EL (cell line): ENCODE data around the gene GNG7.
"Not testable (repeated sequence)": the region's sequence is repeated elsewhere in the genome, so short reads cannot be mapped to it uniquely, and the experiment has no call there.

ENCODE experiments used
- DNase-seq: peaks from one replicate; pipeline ENCODE4 v3.0.0-alpha.2; 2016

Gene GNG7

DNA sequence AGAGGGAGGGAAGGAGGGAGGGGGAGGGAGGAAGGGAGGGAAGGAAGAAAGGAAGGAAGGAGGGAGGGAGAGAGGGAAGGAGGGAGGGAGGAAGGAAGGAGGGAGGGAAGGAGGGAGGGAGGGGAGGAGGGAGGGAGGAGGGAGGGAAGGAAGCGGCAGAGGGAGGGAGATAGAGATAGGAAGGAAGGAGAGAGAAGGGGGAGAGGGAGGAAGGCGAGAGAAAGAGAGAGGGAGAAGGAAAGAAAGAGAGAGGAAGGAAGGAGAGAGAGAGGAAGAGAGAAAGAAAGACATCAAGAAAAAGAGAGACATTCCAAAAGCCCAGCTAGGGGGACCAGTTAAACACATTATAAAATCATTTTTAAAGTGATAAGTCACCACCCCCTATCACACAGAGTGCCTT lies 62.5 kb downstream of the GNG7 start:
- DNase-seq = no peak

DNA sequence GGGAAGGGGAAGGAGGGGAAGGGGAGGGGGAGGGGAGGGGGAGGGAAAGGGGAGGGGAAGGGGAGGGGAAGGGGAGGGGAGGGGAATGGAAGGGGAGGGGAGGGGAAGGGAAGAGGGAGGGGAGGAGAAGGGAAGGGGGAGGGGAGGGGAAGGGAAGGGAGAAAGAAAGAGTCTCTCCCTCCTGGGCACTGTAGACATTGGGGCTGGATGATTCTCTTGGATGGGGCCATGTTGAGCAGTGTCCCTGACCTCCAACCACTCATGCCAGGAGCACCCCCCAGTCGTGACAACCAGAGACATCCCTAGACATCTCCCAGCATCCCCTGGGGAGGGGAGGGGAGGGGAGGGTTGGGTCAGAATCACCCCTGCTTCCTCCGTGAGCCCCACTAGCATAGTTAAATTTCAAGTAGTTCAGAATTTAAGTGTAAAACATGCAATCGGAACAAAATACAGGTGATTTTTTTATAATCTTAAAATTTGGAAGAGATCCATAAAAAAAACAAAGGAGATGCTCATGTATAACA lies 64.0 kb downstream of the GNG7 start:
- no peak for DNase-seq

DNA sequence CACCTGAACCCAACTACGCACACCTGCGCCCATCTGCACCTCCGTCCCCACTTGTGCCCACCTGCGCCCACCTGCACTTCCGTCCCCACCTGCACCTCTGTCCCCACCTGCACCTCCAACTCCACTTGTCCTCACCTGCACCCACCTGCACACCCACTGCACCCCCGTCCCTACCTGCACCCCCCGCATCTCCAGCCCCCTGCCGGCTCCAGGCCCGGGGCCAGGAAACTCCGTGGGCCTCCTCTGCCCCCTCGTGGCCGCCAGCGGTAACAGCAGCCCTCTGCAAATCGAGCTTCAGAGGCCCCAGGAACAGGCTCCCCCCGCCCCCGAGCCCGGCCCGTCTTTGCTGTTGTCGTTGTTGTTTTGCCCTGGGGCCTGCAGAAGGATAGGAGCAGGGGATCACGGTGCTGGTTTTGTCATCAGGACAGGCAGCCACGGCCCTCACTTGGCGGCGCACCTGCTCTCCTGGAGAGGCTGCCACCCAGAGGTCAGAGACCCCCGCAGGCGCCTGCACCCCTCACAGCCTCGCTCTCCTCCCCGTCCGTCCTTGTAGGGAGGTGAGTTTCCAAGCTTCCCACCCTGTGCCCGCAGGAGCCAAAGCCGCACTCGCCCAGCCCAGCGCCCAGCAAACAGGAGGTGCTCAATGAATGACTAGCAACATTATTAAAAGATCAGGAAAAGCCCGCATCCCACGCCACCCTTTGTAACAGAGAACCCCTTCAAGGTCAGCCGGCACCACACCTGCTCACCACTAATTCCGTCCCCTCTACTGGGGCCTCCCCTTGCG lies 65.4 kb downstream of the GNG7 start:
- DNase-seq = peak; percentile 45

DNA sequence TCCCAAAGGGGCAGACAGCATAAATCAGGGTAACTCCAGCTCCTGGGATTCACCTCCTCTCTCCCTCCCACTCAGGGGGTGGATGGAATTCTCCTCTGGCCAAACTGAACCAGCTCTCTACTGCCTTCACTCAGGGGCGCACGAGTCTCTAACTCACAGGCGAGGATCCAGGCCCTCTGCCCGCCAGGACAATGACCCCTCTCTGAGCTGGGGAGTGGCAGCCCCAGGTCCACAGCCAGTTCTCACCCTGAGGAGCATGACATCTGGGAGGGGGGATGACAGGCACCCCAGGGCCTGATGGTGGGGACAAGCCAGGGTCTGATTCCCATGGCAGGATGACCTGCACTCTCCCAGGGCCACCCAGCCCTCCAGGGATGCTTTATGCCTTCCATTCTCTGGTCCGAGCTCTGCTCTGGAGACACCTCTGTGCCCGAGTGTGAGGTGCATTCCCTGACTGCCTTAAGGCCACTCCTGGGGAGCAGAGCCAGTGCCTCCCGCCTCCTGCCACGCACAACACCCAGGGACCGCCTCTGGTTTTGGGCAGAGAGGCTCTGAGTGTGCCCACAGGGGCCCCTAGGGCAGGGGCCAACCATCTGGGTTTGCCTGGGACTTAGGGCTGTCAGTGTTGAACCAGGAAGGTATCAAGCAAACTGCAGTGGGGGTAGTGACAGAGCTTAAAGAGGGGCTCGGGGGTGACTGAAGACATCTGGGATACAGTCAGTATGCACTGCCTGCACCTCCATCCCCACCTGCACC lies 66.2 kb downstream of the GNG7 start:
- DNase-seq = no peak

DNA sequence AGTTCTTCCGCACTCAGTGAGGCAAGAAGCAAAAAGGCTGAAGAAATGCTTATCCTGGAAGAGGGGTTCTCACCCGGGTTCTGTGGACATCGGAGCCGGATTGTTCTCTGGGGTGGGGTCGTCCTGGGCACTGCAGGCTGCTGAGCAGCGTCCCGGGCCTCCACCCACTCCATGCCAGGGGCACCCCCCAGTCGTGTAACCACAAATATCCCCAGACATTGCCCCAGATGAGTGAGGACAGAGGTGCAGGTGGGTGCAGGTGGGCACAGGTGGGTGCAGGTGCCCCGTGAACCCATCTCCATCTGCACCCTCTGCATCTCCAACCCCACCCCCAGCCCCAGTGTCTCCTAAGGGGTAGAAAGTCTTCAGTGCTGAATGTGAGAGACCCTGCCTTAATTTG lies 67.5 kb downstream of the GNG7 start:
- DNase-seq = no peak

DNA sequence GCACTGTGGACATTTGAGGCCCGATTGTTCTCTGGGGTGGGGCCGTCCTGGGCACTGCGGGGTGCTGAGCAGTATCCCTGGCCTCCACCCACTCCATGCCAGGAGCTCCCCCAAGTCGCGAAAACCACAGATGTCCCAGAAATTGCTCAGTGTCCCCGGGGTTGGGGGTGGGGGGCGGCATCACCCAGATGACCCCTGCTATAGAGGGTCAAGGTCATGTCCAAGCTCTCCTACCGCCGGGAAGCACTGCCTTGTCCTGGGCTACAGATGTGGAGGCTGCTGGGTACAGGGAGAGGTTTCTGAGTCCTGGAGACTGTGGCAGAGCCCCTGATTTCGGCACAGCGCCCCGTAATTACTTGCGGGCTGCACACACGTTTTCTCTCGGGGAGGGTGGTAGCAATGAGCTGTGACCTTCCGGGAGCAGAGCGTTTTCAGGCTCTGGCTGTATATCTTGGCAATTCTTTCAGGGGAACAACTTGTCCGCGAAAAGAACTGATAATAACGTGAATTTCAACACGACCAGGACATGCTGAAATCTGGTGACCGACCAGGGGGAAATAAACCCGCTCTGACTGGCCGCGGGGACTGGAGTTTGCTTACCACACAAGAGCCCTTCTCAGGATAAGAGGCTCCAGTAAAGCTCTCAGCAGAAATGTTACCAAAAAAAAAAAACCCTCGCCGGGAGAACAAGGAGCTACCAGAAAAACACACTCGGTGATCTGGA lies 68.1 kb downstream of the GNG7 start:
- no peak for DNase-seq

DNA sequence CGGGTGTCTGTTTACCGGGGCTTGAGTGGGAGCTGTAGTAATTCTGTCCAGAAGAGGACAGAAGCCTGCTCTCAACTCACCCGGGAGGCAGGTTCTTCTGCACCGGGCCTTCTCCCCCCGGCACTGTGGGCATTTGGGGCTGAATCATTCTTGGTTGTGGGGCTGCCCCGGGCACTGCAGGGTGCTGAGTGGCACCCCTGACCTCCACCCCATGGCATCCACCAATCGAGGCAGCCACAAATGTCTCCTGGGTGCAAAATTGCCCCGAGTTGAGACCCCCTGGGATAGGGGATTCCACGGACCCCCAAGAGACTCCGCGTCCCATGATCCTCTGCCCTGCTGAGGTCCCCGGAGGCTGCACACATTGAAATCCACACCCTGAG lies 68.8 kb downstream of the GNG7 start:
- DNase-seq = no peak

DNA sequence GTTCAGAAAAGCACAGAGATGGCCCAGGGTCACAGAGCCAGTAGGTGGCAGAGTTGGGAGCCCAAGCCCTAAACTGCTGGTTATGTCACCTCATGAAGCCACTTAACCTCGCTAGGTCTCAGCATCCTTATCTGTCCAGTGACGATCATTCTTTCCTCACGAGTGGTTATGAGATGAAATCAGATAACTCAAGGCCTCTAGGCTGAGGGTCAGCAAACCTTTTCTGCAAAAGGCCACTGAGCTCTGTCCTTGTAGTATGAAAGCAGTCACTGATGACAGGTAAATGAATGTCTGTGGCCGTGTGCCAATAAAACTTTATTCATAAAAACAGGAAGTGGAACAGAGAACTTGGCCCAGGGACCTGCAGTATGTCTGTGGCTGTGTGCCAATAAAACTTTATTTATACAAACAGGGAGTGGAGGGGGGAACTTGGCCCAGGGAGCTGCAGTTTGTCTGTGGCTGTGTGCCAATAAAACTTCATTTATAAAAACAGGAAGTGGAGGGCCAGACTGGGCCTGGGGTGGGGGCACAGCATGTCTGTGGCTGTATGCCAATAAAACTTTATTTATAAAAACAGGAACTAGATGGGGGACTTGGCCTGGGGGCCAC lies 71.2 kb downstream of the GNG7 start:
- DNase-seq = no peak

DNA sequence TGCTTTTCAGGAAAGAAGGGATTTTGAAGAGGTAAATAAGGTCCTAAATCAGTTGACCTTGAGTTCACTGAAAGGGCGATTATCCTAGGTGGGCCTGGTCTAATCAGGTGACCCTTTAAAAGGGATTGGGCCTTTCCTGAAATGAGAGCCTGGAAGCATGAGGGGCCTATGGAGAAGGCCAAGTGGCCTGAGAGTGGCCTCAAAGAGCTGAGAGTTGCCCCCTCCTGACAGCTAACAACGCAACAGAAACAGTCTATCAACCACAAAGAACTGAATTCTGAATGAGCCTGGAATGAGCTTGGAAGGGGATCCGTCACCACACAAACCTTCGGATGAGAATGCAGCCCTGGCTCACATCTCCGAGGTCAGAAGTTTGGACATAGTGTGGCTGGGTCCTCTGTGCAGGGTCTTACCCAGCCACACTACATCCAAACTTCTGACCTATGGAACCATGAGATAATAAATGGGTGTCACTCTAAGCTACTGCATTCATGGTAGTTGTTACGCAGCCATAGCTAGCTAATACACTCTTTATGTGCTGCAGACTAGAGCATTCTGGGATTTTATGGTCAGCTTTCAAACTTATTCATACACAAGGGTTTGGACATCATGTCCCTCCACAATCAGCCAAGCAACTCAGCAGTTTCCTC lies 72.0 kb downstream of the GNG7 start:
- DNase-seq = no peak

DNA sequence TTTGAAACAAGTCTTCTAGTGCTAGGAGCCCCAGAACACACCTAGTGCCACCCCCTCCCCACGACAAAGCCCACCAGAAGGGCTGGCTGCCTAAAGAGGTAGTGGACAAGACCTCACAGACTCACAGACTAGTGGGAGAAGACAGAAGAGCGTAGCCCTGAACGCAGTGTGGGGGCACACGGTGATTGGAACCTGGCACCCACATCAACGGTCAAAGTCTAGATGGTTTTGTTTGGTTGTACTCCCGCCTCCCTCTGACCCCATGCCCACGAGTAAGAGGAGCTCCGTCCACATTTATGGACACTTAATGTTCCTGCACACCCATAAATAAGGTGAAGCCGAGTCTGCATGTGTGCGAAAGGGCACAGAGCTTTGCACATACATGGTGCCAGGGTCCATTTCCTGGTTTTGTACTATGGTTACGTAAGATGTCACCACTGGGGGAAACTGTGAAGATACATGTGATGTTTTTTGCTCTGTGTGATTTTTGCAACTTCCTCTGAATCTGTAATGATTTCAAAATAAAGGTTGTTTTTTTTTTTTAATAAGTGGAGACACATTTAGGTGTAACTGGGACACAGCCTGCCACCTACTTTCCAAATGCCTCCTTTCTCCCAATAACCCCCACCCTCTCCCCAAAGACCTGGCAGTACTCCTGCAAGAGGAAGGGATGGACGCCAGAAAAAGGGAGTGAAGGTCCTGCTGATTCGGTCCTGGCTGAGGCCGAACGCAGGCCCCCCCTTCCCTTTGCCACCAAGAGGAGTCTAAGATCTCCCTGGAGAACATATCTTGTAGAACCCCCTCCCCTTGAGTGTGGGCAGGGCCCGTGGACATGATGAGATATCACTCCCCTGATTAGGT lies 72.8 kb downstream of the GNG7 start:
- DNase-seq = no peak

DNA sequence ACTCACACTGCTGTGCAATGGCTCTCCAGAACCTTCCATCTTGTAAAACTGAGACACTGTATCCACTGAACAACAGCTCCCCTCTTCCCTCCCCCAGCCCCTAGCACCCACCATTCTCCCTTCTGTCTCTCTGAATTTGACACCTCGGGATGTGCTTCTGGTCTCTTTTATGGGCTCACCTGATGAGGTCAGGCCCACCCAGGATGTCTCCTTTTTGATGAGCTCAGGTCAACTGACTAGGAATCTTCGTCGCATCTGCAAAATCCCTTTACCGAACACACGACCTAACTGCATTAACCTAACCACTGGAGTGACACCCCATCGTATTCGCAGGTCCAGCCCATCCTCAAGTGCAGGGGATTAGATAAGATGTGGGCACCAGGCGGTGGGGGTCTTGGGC lies 73.9 kb downstream of the GNG7 start:
- no peak for DNase-seq

DNA sequence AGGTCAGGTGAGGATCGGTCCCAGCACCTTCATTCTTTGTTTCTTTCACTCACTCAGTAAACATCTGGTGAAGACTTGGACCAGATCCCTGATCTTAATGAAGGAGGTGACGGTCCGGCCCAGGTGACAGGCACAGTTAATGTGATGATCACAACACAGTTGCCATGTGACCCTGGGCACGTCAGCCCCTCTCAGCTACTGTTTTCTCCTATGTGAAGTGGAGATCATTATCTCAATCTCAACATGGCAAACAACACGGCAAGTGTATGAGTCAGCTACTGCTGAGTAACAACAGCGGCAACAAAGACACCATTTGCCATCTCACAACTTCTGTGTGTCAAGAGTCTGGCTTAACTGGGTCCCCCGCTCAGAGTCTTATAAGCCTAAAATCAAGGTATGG lies 74.6 kb downstream of the GNG7 start:
- DNase-seq = peak; percentile 52

DNA sequence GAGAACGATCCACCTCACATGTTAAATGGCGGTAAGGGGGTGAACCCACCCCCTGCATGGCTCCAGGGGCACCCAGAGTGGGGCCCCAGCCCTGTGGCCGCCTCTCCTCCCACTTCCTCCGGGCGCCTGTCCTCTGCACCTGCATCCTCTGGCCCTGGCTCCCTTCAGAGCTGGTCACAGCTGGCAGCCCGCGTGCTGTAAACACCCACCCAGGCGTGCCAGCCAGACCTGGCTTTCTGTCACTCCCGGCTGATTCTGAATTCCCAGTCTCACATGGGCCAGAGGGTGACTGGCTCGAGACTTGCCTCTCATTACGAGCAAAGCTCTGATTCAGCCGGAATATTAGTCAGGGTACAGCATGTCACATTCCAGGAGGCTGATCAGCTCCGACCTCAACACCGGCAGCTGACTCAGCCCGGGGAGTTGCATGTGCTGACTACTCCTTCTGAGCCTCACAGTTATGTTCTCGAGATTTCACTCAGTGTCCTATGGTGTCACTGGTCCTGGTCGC lies 75.1 kb downstream of the GNG7 start:
- DNase-seq = peak; percentile 99

DNA sequence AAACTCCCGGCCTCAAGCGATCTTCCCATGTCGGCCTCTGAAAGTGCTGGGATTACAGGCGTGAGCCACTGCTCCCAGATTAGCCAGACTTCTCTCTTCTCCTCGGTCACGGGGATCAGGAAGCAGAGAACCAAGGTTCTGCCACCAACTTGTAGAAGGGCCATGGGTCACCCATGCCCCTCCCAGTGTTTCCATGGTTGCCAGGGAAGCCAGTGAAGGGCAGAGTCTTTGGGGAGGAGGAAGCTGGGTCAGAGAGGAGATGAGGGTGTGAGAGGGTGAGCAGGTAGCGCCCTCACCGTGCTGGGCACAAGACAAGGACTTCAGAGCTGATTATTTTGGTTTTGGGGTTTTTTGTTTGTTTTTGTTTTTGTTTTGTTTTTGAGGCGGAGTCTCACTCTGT lies 77.1 kb downstream of the GNG7 start:
- no peak for DNase-seq

DNA sequence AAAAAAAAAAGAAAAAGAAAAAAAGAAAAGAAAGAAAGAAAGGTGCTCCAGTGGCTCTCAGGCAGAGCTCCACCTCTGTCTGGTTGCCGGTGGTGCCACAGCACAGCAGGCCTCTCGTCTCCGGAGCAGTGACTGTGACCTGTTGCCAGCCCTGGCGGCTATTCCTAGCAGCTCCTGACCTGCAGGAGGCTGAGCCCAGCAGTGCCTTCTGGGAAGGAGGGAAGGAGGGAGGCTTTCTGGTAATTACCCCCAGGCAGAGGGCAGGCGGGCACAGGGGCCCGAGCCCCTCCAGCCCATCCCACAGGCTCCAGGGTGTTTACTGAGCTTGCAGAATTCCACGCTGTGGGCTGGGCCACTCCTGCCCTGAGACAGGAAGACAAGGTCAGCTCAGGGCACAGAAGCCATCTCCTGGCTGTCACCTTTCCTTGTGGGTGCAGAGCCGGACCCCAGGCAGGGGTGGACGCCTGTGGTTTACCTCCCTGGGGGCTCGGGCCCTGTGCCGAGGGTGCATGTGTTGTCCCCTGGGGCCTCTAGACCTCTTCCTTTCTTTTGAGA lies 77.9 kb downstream of the GNG7 start:
- no peak for DNase-seq

DNA sequence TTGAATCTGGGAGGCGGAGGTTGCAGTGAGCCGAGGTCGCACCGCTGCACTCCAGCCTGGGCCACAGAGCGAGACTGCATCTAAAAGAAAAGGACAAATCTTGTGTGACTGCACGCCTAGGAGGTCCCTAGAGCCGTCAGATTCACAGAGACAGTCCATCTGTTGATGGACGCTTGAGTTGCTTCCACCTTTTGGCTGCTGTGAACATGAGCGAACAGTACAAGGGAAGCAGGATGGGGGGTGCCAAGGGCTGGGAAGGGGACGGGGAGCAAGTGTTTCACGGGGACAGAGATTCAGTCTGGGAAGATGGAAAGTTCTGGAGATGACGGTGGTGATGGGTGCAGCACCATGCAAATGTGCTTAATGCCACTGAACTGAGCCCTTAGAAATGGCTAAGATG lies 78.7 kb downstream of the GNG7 start:
- no peak for DNase-seq

DNA sequence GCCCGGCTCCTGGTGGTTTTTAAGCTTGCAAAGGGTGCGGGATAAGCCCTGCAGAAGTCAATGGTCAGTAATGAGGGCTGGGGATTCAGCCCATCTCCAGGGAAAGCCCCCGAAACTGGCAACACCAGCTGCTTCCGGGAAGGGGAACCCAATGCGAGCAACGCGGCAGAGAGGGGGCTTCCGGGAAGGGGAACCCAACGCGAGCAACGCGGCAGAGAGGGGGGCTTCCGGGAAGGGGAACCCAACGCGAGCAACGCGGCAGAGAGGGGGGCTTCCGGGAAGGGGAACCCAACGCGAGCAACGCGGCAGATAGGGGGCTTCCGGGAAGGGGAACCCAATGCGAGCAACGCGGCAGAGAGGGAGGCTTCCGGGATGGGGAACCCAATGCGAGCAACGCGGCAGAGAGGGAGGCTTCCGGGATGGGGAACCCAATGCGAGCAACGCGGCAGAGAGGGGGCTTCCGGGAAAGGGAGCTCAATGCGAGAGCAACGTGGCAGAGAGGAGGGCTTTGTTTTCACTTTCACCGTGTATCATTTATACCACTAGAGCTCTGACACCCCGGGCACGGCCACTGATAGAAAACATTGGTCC lies 80.0 kb downstream of the GNG7 start:
- not testable (repeated sequence) for DNase-seq

DNA sequence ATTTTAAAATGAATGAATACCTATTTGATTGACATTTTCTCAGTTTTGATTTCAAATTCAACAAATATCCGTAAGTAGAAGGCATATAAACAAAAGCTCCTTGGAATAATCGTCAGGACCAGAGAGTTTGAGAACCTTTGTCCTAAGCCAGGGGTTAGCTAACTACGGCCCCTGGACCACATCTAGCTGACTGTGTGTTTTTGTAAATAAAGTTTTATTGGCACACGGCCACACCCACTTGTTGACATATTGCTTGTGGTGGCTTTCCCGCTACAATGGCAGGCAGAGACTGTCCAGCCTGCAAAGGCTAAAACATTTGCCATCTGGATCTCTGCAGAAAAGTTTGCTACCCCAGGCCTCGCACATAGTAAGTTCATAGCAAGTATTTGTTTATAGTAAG lies 83.4 kb downstream of the GNG7 start:
- no peak for DNase-seq

DNA sequence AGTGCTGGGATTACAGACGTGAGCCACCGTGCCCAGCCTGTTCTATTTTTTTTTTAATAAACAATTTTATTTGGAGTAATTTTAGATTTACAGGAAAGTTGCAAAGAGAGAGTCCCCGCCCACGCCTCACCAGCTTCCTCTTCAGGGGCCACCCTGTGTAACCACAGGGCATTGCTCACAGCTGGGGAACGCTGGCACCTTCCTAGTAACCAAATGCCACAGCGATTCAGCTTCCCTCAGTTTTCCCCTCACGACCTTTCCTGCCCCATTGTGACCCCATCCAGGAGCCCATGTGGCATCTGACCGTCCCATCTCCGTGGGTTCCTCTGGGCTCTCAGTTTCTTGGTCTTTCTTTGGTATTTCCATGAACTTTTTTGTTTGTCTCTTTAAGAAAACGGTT lies 83.9 kb downstream of the GNG7 start:
- peak; percentile 65 for DNase-seq

DNA sequence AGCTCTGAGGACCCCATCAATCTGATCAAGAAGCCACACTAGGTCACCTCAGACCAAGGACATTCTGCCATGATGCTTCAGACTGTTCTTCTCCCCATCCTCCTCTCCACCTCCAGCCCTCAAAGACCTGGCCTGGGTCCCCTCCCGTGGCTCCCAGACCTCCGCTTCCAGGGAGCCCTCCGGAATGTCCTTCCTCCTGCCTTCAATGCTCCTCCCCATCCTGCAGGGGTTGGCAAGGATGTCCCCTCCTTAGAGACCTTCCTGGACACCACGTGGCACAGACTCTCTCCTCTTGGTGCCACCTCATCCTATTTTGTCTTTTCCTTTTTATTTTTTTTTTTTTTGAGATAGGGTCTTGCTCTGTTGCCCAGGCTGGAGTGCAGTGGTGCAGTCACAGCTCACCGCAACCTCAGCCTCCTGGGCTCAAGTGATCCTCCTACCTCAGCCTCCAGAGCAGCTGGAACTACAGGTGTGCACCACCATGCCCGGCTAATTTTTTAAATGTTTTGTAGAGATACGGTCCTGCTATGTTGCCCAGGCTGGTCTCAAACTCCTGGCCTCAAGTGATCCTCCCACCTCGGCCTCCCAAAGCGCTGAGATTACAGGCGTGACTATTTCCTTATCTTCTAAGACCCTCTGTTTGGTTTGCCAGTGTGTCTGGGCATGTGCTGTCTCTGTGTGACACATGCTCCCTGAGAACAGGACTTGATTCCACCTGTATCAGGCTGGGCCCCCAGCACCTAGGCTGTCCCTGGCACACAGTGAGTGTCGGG lies 84.9 kb downstream of the GNG7 start:
- DNase-seq = no peak
